HG02623 (cell line): ENCODE measurements around the gene MSX2.

Experiments
- ATAC-seq: cut with Tn5 transposase; IDR thresholded peaks from one replicate; pipeline ENCODE4 v1.9.1; 2021; ENCODE audit warnings: moderate library complexity; ENCODE audit not compliant: unreplicated experiment

The MSX2 gene

DNA sequence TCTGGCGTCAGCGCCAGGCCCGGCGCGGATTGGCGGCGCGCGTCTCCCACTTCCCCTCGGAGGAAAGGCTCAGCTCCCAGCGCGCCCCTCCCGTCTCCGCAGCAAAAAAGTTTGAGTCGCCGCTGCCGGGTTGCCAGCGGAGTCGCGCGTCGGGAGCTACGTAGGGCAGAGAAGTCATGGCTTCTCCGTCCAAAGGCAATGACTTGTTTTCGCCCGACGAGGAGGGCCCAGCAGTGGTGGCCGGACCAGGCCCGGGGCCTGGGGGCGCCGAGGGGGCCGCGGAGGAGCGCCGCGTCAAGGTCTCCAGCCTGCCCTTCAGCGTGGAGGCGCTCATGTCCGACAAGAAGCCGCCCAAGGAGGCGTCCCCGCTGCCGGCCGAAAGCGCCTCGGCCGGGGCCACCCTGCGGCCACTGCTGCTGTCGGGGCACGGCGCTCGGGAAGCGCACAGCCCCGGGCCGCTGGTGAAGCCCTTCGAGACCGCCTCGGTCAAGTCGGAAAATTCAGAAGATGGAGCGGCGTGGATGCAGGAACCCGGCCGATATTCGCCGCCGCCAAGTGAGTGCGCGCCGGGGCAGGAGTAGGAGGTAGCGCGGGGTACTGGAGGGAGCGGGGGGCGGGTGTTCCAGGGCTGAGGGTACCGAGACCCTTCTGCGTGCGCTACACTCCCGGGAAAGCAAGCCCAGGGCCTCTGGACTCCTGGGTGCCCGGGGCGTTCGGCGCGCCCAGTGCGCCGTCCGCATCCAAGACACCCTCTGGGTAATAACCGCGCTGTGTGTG lies at the start of gene MSX2:
Gene MSX2 (plus strand): TSS at position 99 of the 777 bp plus-strand sequence. CDS start 78 bp downstream, at position 177.
- ATAC-seq = no peak

- no peak for ATAC-seq
Observed at GRCh38 chr5:174675110-174675509, 49.3 kb upstream of the MSX2 start.

- no peak for ATAC-seq
Observed at GRCh38 chr5:174675916-174676315, 48.5 kb upstream of the MSX2 start.

DNA sequence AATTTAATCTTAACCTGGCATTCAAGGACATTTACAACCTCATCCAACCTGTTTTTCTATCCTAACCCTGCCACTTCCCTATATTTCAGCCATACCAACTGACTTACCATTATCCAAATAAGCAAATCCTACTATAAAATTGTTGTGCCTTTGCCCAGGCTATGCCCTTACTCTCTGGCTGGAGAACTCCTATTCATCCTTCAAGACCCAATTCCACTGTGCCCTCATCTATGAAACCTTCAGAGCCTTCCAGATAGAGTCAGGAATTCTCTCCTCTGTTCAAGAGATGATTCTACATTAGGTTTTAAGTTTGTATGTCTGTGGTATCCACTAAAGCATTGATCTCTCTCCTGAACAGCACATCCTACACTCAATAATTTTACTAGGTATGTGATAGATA lies 46.3 kb upstream of the MSX2 start:
- no peak for ATAC-seq

- ATAC-seq = no peak
Observed at GRCh38 chr5:174680901-174681565, 43.3 kb upstream of the MSX2 start.

GRCh38 chr5:174687503-174687902 lies 36.9 kb upstream of the MSX2 start:
- no peak for ATAC-seq

GRCh38 chr5:174688441-174689354 lies 35.7 kb upstream of the MSX2 start:
- no peak for ATAC-seq

DNA sequence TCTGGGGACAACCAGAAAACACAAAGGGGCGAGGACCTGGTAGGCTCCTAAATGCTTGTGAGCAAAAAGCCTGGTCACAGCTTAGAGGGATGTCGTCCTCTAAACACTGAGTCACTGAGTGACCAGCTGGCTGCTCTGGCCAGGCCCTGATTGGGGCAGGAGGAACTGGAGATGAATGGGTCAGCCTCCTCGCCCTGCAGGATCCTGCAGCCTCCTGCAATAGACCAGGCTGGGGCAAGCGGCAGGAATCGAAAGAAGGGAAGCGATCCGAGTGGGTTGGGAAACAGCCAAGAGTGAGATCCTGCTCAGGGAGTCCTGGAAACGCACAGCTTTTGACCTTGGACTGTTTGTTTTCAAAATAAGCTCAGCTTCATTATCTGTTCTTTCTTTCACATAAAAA lies 34.1 kb upstream of the MSX2 start:
- no peak for ATAC-seq

DNA sequence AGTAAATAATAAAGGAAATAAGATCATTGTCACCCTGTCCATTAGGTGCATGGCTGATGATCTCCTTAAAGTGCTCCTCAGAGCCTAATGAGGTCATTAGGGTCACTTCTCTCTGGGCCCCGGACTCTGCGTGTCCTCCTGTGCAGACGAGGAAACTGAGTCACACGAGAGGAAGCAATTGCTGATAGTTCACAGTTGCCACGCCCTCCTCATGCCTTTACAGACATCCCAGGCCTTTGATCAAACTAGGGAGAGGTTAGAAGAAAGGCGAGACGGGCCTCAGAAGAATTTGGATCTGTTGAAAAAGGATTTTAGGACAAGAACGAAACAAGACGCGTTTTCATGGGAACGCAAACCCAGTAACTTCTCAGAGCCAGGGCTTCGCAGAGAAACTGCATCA lies 32.0 kb upstream of the MSX2 start:
- ATAC-seq = no peak

DNA sequence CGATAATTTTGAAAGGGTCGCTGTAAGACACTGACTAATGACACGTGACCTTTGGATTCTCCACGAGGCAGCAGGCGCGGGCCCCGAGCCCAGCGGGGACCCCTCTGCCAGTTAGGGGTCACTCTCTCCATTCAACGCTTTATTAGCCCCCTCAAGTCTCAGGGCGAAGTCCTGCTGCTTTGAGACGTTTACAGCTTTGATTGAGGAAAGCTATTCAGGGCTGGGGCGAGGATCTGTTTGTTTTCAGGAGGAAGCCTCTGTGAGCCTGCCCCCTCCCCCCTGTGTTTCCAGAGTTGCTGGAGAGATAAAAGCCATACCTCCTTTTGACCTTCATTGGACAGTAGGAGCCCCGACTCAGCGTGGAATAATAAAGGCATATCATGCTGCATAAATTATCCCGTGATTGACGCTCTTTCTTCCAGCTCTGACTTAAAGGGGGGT lies 31.4 kb upstream of the MSX2 start:
- ATAC-seq = no peak

DNA sequence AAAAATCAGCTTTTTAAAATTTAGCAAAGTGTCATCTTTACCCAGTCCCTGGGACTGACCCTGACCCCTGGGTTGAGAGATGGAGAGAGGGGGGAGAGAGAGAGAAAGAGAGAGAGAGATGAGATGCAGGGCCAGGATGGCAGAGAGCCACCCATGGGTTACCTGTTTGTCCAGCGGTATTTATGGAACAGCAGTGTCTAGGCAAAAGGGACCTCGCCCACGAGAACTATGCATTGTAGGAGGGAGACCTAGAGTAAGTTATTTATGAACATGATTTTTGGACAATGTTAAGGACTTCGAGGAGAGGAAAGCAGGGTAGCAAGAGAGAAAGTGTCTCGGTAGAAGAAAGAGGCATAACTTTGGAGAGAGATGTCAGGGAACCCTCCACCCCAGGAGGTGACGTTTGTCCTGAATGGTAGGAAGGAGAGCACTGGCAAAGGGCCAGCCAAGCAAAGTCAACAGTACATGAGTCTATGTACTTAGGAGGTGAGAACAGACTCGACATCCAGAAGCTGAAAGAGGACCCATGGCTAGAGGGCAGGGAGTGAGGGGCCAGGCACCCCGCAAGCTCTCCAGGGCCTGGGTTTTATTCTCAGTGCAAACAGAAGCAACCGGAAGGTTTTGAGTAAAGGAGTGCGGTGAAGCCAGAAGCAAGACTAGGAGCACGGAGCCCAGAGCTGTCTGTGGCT lies 30.5 kb upstream of the MSX2 start:
- no peak for ATAC-seq

GRCh38 chr5:174694611-174695010 lies 29.8 kb upstream of the MSX2 start:
- ATAC-seq = no peak

DNA sequence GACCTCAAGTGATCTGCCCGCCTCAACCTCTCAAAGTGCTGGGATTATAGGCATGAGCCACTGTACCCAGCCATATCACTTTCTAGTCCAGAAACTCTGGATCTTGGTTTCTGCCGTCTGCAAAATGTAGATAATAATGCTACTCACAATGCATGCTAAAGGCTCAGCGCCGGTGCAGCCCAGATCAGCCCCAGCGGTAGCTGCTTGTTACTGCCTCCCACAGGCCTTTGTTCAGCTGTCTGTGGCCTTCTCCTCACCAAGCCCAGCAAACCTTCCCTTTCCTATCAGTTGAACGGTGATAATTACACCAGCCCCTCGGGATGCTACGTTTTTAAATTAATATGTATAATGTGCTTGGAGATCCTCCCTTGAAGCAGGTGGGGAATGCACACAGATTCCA lies 26.2 kb upstream of the MSX2 start:
- no peak for ATAC-seq

DNA sequence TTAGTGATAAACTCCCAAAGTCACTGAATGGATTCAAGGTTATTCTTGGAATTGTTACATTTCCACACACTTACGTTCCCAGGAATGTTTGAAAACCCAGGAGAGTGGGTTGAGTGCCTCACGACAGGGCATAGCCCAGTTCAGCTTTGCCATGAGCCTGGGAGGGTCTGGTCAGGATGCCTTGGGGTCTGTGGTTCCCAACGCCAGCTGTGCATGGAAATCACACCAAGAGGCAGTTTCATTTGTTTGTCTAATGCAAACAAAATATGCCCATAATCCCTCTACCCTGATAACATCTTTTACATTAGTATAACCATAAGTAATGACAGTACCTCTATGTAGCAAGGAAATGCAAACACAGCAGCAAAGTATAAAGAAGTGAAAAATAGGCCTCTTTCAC lies 25.3 kb upstream of the MSX2 start:
- ATAC-seq = no peak

GRCh38 chr5:174706997-174707572 lies 17.3 kb upstream of the MSX2 start:
- no peak for ATAC-seq

GRCh38 chr5:174707671-174708070 lies 16.7 kb upstream of the MSX2 start:
- no peak for ATAC-seq

DNA sequence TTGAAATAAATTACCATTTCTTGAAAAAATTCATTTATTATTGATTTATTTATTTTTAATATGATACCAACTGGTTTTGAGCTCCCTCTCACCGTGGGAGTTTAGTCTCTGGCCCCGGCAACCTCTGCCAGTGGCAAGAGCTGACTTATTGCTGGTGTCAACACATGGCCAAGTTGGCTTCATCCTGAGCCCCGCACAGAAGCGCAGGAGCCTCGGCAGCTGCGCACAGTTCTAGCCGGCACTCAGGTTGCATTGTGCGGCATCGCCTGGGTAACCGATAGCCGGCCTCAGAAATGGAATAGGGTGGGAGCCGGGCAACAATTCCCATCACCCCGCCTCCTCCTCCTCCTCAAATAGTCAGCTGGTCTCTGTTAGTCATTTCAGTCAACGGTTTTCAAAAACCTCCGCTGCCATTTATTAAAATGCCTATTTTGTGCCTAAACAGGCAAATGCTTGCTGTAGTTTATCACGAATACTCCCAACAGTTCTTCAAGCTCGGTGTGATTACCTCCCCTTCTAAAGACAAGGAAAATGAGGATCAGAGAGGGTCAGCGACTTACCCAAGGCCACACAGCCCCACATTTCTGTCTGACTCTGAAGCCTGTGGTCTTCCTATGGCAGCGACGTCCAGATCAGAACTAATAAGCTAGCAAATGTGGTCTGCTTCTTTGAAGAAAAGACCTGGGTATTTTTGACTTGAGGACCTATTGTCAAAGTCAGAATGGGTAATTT lies 15.7 kb upstream of the MSX2 start:
- no peak for ATAC-seq

GRCh38 chr5:174714751-174715150 lies 9.6 kb upstream of the MSX2 start:
- no peak for ATAC-seq

DNA sequence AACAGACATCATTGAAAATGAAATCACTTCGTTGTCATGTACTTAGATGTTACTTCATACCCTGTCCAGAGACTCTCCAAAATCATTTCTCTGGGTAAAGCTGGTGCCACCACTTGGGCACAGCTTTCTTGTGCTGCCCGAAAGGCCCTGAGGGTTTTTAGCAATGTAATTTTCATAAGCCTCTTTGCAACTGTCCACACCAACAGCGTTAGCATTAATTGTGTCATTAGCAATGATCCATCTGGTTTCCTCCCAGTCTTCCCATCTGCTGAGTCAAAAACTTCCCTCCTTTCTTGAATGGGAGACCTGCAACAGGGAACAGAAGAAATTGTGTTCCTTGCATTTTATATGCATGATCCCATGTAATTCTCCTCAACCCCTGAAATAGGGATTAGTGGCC lies 8.6 kb upstream of the MSX2 start:
- ATAC-seq = no peak
